HG03175 (cell line): Measurements from ENCODE around the gene PAEP.

Experiments
- ATAC-seq: cut with Tn5 transposase; IDR thresholded peaks from one replicate; pipeline ENCODE4 v1.9.1; 2021; ENCODE audit warnings: mild to moderate bottlenecking, moderate library complexity; ENCODE audit not compliant: unreplicated experiment

The PAEP gene

DNA sequence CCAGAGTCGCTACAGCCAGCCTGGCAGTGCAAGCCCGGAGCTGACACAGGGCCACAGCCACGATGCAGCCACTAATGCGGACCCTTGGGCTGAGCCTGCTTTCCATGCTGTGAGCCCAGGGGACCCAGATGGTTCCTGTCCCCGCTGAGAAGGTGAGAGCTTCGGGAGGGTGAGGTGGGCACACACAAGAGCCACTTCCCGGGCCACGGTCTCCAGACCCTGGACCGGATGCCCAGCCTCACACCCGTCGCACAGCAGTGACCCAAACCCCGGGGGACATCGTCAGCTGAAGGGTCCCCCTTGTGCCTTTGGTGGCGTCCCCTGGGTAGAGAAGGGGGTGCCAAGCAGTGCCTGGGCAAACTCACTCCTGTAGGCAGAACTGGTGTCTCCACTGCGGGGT, 13.4 kb downstream of the PAEP start:
- no peak for ATAC-seq

DNA sequence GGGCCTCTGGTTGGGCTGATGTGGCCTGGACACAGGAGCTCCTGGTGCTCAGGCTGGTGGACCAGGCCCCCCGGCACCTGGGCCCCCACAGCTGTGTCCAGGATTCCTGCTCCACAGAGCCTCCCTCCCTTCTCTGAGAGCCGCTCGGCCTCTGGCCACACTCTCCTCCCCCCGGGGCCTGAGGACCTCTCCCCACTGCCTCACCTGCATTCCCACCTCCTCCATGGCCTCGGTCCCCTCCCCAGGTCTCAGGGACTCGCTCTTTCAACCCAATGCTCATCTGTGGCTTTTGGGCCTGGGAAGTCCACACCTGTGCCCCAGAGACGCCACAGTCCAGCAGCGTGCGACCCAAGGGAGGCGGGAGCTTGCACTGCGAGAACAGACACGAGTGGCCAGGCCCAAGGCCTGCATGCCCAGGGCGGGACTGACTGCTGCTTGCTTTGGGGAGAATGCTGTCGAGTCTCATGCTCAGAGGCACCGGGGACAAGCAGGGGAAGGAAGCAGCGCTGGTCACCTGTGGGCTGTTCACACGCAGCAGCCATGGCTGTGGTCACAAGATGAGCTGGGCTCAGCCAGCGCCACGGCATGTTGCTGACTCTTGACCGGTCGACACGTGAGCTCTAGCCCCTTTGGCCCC, 14.6 kb downstream of the PAEP start:
- ATAC-seq: no peak

DNA sequence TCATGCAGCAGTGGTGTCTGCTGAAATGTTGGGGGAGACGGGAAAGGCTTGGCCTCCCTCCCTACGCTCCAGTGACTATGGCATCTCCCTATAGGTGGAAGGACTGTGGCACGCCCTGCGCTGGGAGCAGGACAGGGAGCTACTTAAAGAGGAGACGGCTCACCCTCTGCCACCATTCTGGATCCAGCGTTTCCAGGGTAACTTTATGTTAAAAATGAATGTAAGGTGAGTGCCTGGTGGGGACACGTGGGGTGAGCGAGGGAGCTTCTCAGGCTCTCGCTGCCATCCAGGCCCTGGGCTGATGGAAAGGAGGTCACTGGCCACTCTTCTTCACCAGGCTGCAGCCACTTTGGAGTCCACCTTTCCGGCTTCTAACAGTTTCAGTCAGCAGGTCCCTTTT, 15.7 kb downstream of the PAEP start:
- no peak for ATAC-seq

GRCh38 chr9:135579356-135579755, 17.8 kb downstream of the PAEP start:
- ATAC-seq: no peak

GRCh38 chr9:135579889-135580660, 18.5 kb downstream of the PAEP start:
- no peak for ATAC-seq

DNA sequence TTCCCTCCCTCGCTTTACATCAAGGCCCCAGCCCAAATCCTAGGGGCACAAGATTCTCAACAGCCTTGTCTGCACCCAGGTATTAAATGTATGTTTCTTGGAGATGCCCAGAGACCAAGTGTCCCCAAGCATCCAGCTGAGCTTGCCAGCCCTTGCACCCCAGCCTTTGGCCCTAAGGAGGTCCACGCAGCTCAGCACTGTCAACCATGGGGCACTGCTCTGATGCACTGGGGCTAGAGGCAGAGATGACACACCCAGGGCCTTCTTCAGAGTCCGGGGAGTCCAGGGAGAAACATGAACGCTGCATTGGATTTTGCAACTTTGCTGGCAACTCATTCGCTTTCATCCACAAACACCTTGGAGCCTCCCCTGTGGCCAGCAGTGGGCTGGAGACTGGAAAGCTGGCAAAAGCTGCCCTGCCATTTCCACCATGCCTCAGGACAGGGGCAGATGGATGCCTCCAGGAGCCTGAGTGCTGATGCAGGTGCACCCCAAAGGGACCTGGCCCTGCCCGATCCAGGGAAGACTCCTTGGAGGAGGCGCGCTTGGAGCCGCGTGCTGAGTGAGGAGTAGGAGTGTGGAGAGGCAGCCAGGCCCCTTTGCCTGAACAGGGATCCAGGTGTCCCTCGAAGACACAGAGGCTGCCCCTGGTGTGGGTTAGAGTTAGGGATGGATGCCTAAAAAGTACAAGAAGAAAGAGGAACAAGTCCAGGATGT, 19.3 kb downstream of the PAEP start:
- no peak for ATAC-seq

DNA sequence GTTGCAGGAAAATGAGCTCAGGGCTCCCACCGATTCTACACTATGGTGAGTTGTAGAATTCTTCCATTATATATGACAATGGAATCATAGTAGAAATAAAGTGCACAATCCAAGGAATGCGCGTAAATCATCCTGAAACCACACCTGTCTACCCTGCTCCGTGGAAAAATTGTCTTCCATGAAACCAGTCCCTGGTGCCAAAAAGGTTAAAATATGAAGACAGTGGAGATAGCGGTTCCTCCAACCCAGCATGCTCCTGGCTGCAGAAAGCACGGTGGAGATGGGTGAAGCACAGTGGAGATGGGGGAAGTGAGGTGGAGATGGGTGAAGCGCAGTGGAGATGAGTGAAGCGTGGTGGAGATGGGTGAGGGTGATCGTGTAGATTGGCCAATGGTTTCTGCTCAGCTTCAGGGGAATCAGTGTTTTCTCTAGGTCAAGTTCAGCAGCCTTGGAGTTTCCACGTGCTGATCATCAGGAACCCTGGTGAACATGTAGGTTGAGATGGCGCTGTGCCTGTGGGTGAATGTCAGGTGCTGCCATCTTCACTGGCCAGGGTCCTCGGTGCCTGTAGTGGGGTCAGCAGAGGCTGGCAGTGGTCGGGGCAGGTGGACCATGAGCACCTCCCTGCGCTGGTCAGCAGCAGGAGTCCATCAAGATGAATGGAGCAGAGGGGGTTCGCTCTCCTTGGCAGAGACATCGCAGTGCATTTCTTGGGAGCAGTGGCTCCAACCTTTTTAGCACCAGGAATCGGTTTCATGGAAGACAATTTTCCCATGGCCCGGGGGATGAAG, 20.3 kb downstream of the PAEP start:
- ATAC-seq: no peak

GRCh38 chr9:135582541-135582940, 21.0 kb downstream of the PAEP start:
- no peak for ATAC-seq

DNA sequence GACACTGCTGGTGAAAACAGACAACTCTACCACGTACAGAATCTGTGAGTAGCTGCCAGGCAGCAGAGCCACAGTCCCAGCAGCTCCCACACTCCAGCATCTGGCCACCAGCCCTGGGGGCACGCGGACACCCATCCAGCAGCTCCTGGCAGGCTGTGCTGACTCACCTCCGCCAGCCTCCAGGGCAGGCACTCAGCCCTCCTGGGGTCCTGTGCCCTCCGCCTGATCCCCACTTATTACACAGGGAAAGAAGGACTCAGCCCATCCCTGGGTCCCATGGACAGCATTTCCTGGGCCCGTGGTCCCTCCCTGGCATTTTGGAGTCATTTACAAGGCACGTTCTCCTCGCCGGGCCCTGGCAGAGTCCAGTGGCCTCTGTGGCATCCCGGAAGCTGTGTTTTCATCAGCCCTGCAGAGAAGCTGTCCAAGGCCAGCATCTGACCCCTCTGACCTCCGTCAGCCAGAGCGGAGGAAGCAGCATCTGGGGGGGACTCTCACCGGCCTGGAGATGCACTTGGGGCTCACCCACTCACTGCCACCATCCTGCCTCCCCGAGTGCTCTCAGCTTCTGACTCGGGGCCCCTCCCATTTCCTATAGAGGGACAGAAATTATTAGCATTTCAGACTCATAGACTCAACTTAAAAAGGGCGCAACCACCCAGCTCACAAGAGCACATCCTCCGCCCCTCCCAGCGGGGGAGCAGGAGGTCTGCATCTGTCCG, 21.6 kb downstream of the PAEP start:
- no peak for ATAC-seq

DNA sequence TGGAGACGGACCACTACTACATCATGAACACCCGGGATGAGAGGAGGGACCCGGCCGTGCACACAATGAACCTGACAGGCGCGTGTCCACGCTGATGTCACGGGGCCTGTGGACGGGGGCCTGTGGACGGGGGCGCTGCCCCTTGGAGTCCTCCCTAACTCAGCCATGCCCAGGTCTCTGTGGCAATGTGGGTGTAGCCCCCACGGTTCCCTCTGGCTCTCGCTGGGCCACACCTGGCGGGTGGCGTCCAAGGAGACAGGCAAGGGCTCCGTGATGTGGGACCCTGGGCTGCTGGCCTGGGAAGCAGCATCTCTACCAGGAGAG, 22.1 kb downstream of the PAEP start:
- no peak for ATAC-seq

DNA sequence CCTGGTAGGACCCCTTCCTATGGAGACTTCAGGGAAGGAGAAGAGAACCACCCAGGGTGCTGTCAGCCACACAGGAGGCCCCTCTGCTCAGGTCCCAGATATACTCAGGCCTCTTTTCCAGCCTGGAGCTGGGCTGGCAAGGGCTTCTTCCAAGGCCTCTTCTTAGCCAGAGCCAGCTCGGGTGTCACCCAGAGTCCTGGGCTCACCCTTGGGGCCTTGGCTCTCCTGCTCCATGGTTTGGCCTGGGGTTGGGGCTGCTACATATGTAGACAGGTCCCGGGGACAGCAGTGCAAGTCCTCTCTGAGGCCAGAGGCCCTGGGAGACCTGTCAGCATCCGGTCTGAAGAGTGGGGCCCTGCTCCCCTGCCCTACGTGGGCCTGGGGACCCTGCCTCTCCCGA, 22.8 kb downstream of the PAEP start:
- no peak for ATAC-seq

GRCh38 chr9:135584934-135585333, 23.4 kb downstream of the PAEP start:
- no peak for ATAC-seq

- ATAC-seq: no peak
Observed at GRCh38 chr9:135586601-135587109, 25.1 kb downstream of the PAEP start.

- no peak for ATAC-seq
Observed at GRCh38 chr9:135587658-135588057, 26.1 kb downstream of the PAEP start.

DNA sequence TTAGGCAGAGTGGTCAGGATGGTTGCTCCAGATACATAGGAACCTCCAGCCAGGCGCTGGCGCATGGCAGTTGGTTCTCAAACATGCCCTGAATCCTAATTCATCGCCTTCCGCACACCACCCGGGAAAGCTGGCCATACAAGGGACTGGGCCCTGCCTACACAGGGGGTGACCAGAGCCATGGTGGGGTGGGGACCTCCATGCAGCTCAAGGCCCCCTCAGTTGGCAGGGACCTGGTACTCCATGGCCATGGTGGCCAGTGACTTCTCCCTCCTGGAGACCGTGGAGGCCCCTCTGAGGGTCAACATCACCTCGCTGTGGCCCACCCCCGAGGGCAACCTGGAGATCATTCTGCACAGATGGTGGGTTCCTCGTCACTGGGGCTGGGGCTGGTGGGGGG, 26.8 kb downstream of the PAEP start:
- no peak for ATAC-seq

DNA sequence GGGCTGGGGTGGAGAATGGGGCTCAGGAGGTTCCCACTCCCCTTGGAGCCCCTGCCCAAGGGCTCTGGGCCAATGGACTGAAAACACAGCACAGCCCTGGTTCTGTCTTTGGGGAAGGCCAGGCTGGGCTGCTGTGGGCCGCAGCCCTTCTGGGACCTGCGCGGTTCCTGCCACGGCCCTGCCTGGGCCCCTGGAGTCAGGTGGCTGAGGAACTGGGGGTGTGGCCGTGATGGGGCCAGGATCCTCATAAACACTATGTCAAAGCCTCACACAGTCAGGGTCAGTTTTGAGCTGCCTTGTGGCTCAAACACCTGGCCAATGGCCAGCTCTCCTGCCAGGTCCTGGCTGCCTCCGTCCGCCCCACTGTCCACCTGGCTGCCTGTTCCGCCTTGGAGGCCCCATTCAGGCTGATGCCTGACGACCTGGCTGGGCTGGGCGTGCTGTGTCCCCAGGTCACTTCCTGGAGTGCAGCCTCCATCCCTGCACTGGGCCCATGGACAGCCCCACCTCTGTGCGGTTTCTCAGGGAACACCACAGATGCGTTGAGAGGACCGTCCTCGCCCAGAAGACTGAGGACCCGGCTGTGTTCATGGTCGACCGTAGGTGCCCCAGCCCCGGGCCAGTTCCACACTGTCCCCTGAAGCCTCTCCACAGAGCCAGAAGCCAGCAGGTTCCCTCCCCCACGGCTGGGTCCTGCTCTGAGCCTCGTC, 27.5 kb downstream of the PAEP start:
- ATAC-seq: no peak

- ATAC-seq: no peak
Observed at GRCh38 chr9:135589596-135590485, 28.3 kb downstream of the PAEP start.

DNA sequence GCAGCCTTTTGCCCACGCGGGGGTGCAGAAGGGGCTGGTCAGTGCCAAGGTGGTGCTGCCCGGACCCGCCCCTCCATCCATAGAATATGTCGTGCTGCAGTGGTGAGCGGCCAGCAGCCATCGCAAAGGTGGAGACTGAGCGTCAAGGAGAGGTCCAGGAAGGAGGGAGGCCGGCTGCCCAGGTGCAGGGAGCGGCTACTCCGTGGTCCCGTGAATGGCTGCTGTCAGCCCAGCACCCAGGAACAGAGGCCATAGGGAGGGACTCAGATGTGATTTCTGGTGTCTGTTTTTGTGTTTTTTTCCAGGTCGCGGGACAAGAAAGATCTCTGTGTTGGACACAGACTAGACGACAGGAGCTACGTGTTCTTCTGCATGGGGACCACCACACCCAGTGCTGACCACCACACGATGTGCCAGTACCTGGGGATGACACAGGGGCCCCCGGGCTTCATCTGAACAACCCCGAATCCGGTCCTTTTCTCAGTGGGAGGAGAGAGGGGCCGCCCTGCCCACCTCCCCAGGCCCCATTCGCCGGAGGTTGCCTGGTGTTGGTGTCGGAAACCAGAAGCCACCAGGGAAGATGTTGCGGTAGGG, 29.0 kb downstream of the PAEP start:
- no peak for ATAC-seq
